Dermis blood vessel endothelial cell (primary cell): ENCODE measurements around the gene THG1L. TPM values are rescaled to one million over a fixed set of nuclear protein-coding genes. Genes with fewer than 3 reads are reported as not detected.
"Not testable (repeated sequence)": the region's sequence is repeated elsewhere in the genome, so short reads cannot be mapped to it uniquely, and the experiment has no call there.

Experiments used
- DNase-seq: peaks from one replicate; pipeline ENCODE4 v3.0.0; 2010
- total RNA-seq: library from RNA; depleted of rRNA; stranded (reverse); fragments of >200 nt; gene quantifications from 2 replicates; pipeline ENCODE4 v1.2.3, GENCODE V29; 2014

THG1L gene
- total RNA-seq, 1 donor from 2014 or later, result 4.4 TPM

DNA sequence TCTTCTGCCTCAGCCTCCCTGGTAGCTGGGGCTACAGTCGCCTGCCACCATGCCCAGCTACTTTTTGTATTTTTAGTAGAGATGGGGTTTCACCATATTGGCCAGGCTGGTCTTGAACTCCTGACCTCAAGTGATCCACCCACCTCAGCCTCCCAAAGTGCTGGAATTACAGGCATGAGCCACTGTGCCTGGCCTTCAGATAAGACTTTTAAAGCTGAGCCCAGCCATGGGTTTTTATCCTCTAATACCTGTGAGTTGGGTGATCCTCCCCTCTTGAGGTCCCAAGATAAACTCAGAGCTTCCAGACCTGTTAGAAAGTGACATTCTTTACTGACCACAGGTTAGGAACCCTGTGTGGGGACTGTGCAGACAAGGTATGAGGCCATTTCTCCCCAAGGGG, 3.4 kb upstream of the THG1L start:
- not testable (repeated sequence) for DNase-seq

DNA sequence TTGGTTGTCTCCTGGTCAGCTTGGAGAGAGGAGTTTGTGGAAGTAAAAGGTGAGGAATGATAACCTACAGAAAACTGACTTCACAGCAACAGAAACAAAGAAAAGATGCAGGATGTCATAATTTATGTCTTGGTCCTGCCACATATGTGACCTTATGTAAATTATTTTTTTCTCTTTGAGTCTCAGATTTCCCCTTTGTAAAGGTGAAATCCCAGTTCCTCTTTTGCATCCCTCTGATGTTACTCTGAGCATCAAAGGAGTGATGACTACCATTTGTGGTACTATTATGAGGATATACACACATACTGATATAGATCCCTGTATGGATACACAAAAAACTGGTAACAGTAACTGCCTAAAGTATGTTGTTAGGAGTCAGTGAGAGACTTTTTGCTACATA, 1.4 kb upstream of the THG1L start:
- DNase-seq, result no peak

DNA sequence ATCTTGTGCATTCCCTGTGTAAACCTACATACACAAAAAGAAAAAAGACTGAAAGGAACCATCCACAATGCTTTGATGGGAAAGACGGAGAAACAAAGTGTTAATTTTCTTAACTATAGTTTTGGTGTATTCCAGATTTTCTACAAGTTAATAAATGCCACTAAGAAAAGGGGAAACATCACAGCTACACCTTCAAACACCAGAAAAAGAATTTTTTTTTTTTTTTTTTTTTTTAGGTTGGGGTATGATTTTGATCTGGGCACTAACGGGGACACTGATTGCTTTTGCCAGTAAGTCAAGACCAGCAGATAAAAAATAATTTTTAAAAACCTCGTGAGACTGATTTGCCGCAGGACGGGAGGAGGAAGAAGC, 334 bp upstream of the THG1L start:
- no peak for DNase-seq

DNA sequence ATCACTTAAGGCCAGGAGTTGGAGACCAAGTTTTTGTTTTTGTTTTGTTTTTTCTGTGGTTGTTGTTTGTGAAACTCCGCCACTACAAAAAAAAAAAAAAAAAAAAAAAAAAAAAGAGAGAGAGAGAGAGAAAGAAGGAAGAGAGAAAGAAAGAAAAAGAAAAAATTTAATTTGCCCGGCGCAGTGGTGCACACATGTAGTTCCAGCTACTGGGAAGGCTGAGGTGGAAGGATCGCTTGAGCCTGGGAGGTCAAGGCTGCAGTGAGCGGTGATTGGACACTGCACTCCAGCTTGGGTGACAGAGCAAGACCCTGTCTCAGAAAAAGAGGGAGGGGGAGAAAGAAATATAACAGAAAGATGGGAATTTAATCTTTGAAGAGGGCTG, 902 bp downstream of the THG1L start:
- DNase-seq, result no peak

DNA sequence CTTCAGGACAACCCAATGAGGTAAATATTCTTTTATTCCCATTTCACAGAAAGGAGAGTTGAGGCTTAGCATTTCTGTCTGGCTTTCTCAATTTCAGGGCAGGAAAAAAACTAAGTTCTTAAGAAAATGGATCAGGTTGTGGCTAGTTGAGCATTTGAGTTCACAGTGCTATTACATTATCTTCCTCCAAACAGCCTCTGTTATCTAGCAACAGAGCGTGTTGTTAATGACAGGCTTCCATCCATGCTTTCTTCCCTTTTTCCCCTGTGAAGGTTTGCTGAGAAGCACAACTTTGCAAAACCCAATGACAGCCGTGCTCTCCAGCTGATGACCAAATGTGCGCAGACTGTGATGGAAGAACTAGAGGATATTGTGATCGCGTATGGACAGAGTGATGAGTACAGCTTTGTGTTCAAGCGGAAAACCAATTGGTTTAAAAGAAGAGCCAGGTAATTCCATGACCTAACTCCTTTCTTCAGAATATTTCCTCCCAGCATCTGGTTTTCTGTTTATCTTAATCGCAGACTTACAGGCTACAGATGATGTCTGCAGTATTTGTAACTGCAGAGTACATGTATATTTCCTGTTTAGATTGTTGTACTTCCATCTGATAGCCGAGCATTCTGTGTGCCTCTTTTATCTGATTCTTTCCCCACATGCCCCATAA, 1.5 kb downstream of the THG1L start:
- no peak for DNase-seq

DNA sequence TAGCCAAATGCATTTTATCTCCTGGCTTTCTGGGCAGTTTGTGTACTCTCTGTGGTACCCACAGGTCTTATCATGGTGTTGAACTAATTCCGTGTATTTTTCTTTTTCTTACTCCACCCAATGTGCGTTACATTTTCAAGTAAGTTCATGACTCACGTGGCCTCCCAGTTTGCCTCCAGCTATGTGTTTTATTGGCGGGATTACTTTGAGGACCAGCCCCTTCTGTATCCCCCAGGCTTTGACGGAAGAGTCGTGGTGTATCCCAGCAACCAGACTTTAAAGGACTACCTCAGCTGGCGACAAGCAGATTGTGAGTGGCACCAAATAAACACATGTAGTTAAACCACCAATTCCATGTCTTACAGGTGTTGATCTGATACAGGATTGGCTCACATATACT, 3.2 kb downstream of the THG1L start:
- DNase-seq, result no peak

DNA sequence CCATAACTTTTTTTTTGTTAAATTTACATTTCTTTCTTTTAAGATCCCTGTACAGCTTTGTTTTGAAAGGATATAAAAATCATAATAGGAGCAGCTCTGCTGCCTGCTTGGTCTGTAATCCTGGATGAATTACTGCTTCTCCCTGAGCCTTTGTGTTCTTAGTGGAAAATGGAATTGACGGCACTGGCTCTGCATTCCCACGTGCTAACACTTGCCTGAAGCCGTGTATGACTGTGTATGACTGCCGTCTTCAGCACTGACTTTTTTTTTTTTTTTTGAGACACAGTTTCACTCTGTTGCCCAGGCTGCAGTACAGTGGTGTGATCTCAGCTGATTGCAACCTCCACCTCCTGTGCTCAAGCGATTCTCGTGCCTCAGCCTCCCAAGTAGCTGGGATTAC, 4.8 kb downstream of the THG1L start:
- DNase-seq, result no peak

DNA sequence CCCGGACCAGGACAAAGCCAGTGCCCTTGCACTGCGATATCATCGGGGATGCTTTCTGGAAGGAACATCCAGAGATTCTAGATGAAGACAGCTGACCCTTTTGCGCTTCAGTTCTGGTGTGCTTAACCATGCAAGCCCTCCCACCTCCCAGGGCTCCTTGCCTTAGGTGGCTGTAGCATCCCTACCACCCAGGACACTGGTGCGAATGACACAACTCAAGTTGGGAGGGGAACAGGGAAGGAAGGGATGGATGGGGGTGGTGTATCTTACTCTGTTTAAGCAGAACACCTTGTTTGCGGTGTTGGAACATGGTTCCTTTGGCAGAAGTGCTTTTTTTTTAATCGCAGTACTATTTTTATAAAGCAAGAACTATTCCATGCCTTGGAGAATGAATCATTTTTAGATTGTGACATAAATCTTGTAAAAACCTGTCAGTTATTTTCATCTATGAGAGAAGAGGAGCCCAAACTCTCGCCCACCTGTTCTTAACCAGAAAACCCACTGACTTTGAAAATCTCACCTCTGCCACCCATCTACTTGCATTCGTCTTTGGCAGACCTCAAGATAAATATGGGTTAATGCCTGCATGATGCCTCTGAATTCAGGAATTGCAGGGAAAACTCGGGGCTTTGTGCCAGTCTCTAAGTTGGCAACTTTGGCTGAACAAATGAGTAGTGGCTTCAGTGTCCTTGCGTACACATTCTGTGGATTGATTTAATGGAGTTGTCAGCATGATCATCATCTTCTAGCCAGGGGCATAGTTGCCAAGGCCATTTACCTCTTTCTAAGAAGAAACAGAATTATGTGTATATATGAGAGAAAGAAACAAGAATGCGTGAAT, 8.4 kb downstream of the THG1L start:
- DNase-seq, result no peak

DNA sequence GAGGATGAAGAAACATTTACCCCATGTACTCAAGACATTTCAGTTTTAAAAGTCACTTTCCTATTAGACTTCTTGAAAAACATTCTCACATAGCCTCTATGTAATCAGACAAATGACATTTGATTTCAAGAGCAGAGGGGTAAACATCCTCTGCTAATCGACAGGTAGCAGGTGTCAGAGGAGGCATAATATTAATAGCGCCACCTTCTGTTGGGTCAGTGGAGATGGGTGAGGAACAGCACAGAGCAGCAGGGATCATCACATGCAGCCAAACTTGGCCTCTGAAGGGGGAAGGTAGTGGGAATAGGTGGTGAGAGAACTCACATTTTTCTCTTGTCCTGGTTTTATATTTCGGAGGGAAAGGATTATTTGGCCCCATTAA, 9.0 kb downstream of the THG1L start:
- peak; percentile 50 for DNase-seq

DNA sequence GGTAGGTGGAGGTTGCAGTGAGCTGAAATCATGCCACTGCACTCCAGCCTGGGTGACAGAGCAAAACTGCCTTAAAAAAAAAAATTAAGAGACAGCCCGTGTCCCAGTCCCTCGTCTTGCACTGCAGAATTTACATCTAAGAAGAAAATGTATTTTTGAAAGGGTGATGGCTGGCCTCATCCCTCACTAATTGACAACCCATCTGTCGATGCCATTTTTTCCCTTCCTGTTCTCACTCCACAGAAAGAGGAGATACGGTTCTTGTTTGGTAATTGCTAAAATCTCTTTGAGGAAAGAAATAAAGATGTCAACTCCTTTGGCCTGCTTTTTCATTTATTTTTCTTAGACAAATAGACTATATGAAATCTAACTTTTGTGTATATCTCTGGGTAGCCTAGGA, 9.9 kb downstream of the THG1L start:
- DNase-seq, result no peak

DNA sequence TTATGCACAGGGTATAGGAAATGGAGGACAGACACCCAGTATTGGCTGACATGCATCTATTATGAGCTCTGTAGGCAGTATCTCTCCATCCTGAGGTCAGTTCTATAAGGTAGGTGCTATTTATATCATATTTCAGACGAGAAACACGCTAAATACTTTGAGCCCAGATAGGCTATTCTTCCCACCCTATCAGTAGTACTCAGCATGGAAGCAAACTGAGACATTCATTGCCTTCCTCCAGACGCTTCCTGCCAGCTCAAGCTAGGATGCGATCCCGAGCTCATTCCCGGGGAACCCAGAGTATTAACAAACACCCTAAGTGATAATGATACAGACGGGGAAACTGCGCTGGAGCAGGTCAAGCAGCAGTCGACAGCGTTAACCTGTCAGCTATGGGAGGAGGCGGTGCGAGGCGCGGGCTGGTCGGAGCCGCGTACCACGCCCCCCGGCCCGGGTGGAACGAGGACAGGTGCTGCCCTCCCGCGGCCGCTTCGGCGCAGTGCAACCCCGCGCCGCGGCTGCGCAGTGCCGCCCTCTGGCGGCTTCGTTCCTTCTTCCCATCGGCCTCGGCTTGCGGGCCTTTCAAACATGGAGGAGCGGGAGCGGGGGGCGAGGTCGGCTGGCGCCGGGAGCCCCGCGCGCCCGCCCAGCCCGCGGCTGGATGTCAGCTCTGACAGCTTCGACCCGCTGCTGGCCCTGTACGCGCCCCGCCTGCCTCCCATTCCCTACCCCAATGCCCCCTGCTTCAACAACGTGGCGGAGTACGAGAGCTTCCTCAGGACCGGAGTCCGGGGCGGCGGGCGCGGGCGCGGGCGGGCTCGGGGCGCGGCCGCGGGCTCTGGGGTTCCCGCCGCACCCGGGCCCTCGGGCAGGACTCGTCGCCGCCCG, 12.2 kb downstream of the THG1L start, which contains the start of gene LSM11:
TSS of gene LSM11 (plus strand) at position 550 of the 888 bp plus-strand sequence. CDS start at position 589, 39 bp downstream.
- peak; percentile 88 for DNase-seq

DNA sequence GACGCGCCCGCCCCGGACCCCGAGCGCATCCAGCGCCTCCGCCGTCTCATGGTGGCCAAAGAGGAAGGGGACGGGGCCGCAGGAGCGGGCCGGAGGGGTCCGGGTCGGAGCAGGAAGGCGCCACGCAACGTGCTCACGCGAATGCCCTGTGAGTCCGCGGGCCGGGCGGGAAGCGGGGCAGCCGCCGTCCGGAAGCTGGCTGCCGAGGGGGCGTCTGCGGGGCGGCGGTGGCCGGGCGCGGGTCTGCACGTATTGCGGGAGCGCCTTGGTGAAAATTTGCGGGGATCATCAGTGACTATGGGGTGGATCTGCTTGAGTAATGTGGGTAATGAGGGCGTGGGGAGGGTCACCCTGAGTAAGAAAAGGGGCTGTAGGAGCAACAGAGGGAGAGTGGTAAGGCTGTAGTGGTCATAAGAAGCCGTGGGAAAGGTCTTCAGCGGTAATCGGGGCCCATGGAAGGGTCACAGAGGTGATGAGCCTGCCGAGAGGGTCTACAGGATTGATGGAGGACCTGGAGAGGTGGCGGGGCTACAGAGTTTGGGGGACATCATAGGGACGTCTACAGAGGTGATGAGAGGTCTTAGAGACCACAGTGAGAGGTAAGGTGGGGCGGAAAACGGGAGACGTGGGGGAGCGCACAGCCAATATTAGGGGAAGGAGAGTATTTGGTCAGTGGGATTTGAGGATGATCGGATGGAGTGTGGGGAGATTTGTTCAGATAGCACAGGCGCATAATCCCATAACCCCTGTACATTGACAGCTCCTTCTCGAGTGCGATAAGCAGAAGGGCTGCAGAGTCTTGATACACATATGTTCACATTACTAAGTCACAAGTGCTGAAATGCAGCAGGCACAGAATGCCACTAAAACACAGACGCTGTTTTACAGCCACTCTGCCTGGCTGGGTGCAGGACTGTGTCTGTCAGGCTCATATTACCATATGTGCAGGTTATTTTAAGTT, 13.1 kb downstream of the THG1L start:
- peak; percentile 37 for DNase-seq

DNA sequence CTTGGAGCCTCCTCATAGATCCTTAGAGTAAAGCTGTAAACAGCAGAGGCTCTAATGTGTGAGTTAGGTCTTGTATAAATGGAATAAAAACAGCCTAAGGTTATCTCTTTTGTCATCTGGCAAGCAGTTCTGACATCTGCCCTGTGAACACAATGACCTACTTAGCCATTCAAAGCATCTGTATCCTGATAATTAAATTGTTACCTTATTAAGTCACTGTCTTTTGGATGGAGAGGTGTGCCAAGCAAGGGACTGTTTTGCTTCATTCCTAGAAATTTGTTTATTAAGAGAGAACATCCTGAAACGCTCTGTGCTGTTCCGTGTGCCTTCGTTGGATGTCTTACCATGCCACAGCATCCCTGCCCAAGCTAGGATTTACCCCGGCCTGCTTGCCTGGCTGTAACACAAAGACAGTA, 13.8 kb downstream of the THG1L start:
- DNase-seq, result peak; percentile 56

DNA sequence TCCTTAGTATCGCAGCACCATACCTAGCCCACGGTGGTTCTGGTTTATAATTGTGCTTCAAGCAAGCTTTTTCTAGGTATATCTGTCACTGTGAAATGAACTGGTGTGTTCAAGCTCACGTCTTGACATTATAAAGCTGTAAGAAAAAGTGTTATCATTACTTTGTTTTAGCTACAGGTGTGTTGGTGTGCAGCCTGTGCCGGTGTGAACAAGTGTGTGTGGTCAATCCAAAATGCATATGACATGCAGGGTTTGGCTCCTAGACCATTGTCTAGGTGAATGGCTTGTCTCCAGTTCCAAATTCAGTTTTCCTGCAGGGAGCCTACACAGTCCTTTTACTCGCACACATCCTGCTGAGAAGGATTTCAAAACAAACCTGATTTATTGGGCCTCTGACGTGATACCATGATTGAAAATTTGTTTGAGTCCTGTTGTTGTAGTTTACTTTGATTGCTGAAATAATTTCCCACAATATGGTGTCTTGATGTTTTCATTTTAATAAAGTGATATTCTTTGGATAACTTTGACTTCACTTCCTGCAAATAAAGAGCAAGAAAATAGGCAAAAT, 16.0 kb downstream of the THG1L start:
- no peak for DNase-seq

DNA sequence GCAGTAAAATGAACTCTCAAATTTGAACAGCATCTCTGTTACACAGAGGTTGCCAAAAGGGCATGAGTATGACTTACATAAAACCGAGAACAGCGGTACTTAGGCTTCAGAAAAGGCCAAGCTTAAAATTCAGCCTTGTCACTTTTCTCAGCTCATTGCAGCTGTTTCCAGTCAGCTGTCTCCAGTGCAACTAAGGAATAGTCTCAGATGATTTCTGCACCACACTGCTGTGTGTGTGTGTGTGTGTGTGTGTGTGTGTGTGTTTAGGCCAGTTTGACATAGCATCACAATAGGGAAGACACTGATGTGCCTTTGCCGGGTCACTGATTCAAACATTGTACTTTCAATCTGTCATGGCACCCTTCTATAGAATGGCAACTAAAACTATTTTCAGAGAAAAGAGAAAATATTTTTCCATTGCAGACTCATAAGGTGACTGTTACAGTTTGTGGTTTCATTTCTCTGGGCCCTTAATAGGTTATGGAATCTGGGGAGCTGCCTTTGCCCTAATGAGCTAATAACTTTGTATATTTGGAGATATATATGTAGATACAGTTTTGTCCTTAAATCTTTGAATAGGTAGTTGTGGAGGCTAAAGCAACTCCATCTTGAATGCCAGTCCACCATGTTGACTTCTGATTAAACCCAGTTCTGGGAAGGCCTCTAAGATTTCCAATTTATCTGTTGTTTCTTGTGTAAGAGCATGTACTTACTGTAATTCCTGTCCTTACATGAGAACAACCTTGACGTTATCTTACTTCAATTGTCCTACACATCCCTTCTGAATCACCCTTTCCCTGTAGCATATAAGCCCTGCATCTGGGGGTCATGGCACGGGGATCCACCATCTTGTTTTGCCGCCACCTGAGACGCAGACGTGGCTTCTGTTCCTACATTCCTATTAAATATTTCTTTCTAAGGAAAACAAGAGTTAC, 16.8 kb downstream of the THG1L start:
- DNase-seq, result no peak

DNA sequence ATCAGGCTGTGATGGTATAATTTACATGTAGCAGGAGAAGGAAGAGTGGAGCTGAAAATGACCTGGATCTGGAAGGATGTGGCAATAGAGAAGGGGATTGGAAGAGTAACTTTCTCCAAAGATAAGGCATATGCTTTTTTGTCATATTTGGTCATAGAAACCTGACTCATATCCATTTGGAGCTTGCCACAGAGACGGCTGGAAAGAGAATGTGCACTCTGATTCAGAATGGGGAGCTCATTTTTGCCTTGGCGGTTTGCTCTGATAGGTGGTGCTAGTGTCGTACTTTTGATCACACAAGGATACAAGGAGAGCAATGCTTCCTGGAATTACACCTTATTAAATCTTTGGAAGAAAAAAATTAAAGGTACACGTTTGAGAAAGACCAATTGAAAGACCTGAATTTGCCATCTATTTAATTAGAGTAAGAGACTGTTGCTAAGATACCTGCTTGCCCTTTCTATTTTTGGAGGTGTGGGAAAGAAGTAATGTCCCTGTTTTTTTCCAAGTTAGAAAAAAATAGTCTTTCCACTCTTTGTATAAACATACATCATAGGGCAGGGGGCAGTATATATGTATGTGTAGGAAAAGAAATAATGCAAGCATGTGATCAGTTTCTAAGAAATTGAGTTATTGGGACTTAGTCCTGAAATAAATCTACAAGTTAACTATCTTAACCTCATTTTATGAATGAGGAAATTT, 17.7 kb downstream of the THG1L start:
- DNase-seq, result peak; percentile 27

DNA sequence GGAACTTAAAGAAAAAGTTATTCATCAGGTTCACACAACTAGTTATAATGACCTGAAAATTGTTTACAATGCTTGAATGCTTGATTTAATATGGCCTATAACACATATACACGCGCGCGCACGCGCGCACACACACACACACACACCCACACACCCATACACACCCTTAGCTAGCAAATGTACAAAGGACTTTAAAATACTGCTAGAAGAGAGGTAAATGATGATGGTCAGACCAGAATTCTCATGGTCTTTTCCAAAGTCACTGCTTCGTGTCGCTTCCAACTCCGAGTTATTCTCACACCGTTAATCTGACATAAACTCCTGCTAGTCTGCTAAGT, 18.2 kb downstream of the THG1L start:
- DNase-seq, result no peak

DNA sequence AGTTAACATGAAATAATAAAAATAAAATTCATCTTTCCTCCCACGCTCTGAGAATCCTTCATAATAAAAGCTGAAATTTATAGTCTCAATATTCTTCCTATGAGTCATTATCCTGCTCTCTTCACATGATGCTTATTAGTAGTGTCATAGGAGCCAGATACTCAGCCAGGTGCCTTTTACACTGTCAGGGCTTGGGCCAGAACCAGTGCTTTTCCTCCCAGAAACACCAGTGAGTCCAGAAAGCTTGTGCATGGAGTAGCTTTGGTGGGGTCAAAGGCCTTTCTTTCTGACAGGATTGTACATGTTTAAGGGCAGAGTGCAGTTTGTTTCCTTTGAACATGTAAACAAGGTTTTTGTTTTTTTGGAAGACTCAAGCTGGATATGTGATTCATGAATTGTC, 19.1 kb downstream of the THG1L start:
- peak; percentile 51 for DNase-seq

DNA sequence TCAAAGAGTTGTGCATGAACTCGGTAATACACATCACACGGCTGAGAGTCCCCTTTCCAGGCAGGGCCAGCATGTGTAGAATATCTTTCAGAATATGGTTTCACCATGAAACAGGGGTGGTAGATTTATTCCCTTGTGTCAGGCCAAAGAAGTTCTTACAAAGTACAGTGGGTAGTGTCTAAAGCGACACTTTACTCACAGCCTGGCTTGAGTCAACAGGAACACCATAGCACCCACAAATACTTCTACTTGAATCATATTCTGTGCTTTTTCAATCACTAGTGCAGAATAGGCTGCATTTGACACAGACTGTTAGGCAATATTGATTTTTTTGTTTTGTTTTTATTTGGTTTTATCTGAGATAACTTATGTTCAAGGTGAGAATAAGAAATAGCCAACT, 24.9 kb downstream of the THG1L start:
- no peak for DNase-seq

DNA sequence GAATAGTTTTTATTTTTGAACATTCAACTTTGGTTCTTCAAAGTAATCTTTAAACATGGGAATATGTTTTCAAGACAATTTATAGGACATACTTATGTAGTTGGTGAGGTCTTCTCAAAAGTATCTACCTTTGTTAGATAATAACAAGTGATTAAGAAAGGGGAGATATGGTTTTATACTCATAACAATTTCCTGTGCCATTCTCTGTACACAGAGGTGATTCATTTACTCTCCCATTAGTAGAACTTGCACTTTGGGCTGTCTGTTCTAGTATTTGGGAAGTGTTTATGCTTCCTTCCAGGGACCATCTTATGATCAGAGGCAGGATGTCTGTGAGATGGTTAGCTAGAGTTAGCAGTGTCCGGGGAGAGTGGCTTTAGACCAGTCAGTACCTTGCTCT, 27.5 kb downstream of the THG1L start:
- no peak for DNase-seq
